Stomach (tissue), 9 donors: ENCODE results near the gene COL23A1. TPM values are rescaled to one million over a fixed set of nuclear protein-coding genes. Genes with fewer than 3 reads are reported as not detected.

Experiments used
- DNase-seq, 2 donors: peaks; one replicate each; pipeline versions ENCODE4 v3.0.0 to v3.0.0-alpha.2; 2013 to 2019
- H3K27ac ChIP-seq, 5 donors: fragments of 200-600 bp in 4 of 5; sonication (generic) in 4 of 5; one replicate each; pipeline ENCODE4 v1.5.1; 2013 to 2019; ENCODE audit warnings: mild to moderate bottlenecking in 1 of 5, moderate library complexity in 1 of 5
- H3K27me3 ChIP-seq, 3 donors: fragments of 200-600 bp; sonication (generic); one replicate each; pipeline ENCODE4 v1.5.1; 2017 to 2019; ENCODE audit warnings: mixed run types in 1 of 3
- H3K36me3 ChIP-seq, 4 donors: fragments of 200-600 bp; sonication (generic); 1 replicate in 3 of 4; 2 replicates in 1 of 4; pipeline ENCODE4 v1.5.1; 2016 to 2019
- H3K4me1 ChIP-seq, 4 donors: fragments of 200-600 bp; sonication (generic); one replicate each; pipeline ENCODE4 v1.5.1; 2016 to 2019
- H3K4me3 ChIP-seq, 4 donors: fragments of 200-600 bp; sonication (generic) in 3 of 4; one replicate each; pipeline ENCODE4 v1.5.1; 2016 to 2019; ENCODE audit warnings: mild to moderate bottlenecking in 1 of 4
- H3K9me3 ChIP-seq, 4 donors: fragments of 200-600 bp; sonication (generic); one replicate each; pipeline ENCODE4 v1.5.1; 2016 to 2019
- CTCF ChIP-seq, 7 experiments: fragments of 450-650 bp in 4 of 7; fragments of 200-600 bp in 3 of 7; sonication (generic) in 3 of 7; IDR thresholded peaks; one replicate each; pipeline ENCODE4 v1.5.1; 2016 to 2019; ENCODE audit warnings: antibody characterized with exemption in 7 of 7, control low read depth in 2 of 7, mild to moderate bottlenecking in 1 of 7
- EP300 ChIP-seq: sonication (generic); formaldehyde crosslinking; IDR thresholded peaks from one replicate; pipeline ENCODE4 v1.6.1; 2017; ENCODE audit warnings: antibody characterized with exemption
- POLR2A ChIP-seq, 4 donors: fragments of 450-650 bp; IDR thresholded peaks; one replicate each; pipeline ENCODE4 v1.6.1; 2016; ENCODE audit warnings: antibody characterized with exemption in 4 of 4, control low read depth in 2 of 4, mild to moderate bottlenecking in 1 of 4, moderate library complexity in 1 of 4
- POLR2AphosphoS5 ChIP-seq, 3 donors: sonication (generic); formaldehyde crosslinking; IDR thresholded peaks; one replicate each; pipeline ENCODE4 v1.6.1; 2016; ENCODE audit warnings: antibody characterized with exemption in 3 of 3
- WGBS, 5 donors: extraction: QIAGEN DNeasy Blood & Tissue Kit in 3 of 5; methylation state at CpG; one replicate each; pipeline versions ENCODE4 v1.1.5 to v1.1.7; 2013 to 2018; 5-methylcytosine and 5-hydroxymethylcytosine counted together
- intact Hi-C: fragments of 100-400 bp; cut with DNase I; formaldehyde crosslinking; loops from one replicate; pipeline ENCODE4 v1.15.1; 2023; ENCODE audit warnings: low total_unique reads
- polyA plus RNA-seq, 3 donors: library from polyadenylated mRNA; stranded (reverse); fragments of 200-250 nt; gene quantifications; one replicate each; pipeline ENCODE4 v1.2.3, GENCODE V29; 2013
- total RNA-seq, 5 donors: library from RNA; depleted of rRNA; stranded (reverse); fragments of >200 nt; gene quantifications; one replicate each; pipeline versions ENCODE4 v1.1.0 to v1.2.3, GENCODE V29; 2014 to 2016
- donor health status: healthy with polysubstance abuse.
- donor health status: Bipolar disorder and iron deficiency.
- donor health status: healthy.

The COL23A1 gene
- total and polyA plus RNA-seq, 8 donors: under 0.01 to 7.0 (median 1.4) TPM

GRCh38 chr5:178232920-178233429 is 357.2 kb downstream of the COL23A1 start:
- Histone ChIP-seq H3K4me1 (peaks cover 11 to 76% (median 49%) of the 10 kb centered on the region in 4 donors), H3K9me3 (no peaks in the 10 kb centered on the region)

GRCh38 chr5:178232124-178232919 is 357.9 kb downstream of the COL23A1 start, which contains the start of gene PHYKPL:
PHYKPL (minus strand) TSS chr5:178232802; CDS start chr5:178232550, 252 bp downstream.
- Histone ChIP-seq H3K4me3 (peak within 1 kb of the TSS; percentile 77 to 94 (median 90)), H3K4me1 (peaks cover 11 to 72% (median 49%) of the 10 kb centered on the region in 4 donors), H3K27ac (peak within 1 kb of the TSS; percentile 93 to 98 (median 98)), H3K27me3 (no peaks in the 10 kb centered on the region), H3K36me3 (peaks cover 27 to 41% (median 33%) of the 10 kb centered on the region in 4 donors), H3K9me3 (no peaks in the 10 kb centered on the region)
- 0 to 1% (median 1%) methylated on average over 9 to 102 of the region's 102 CpGs for WGBS, 5 donors
- TF ChIP-seq EP300: no peak
- TF ChIP-seq POLR2A (IDR thresholded peaks at IDR 0.05): no peak
- no peak for TF ChIP-seq CTCF (IDR thresholded peaks at IDR 0.05)
- peak in 2 of 3 donors; percentile 56 to 84 for TF ChIP-seq POLR2AphosphoS5 (IDR thresholded peaks at IDR 0.05)
- DNase-seq: peak; percentile 73 to 90
- intact Hi-C loops: no loop called here

More at GRCh38 chr5:178232920-178233429, 357.2 kb downstream of the COL23A1 start:
- TF ChIP-seq POLR2A (IDR thresholded peaks at IDR 0.05) (no peak), POLR2AphosphoS5 (IDR thresholded peaks at IDR 0.05) (no peak), EP300 (no peak), CTCF (IDR thresholded peaks at IDR 0.05) (no peak)
- peak overlapping the region; percentile 77 to 94 (median 90) for H3K4me3 ChIP-seq
- WGBS, 5 donors: 73 to 78% (median 73%) methylated on average over 8 to 11 of the region's 11 CpGs
- intact Hi-C loops: no loop called here
- DNase-seq: no peak
- peaks cover 21 to 35% (median 26%) of the 10 kb centered on the region in 4 donors for H3K36me3 ChIP-seq
- H3K27me3 ChIP-seq: no peaks in the 10 kb centered on the region
- peak overlapping the region; percentile 93 to 98 (median 98) for H3K27ac ChIP-seq

GRCh38 chr5:178231539-178232123 is 358.6 kb downstream of the COL23A1 start:
- 11 to 32% (median 14%) methylated on average over 7 to 21 of the region's 21 CpGs for whole genome bisulfite sequencing, 5 donors
- TF ChIP-seq POLR2A (IDR thresholded peaks at IDR 0.05): no peak
- no peak for TF ChIP-seq POLR2AphosphoS5 (IDR thresholded peaks at IDR 0.05)
- no peak for TF ChIP-seq EP300
- no peak for TF ChIP-seq CTCF (IDR thresholded peaks at IDR 0.05)
- DNase-seq: no peak
- H3K4me3 ChIP-seq: peak overlapping the region; percentile 77 to 94 (median 90)
- peak overlapping the region; percentile 93 to 98 (median 98) for H3K27ac ChIP-seq
- peaks cover 33 to 48% (median 40%) of the 10 kb centered on the region in 4 donors for H3K36me3 ChIP-seq
- H3K4me1 ChIP-seq: peaks cover 11 to 69% (median 46%) of the 10 kb centered on the region in 4 donors
- H3K9me3 ChIP-seq: no peaks in the 10 kb centered on the region
- H3K27me3 ChIP-seq: no peaks in the 10 kb centered on the region
- intact Hi-C loops: no loop called here

GRCh38 chr5:178230879-178231538 is 359.2 kb downstream of the COL23A1 start:
- H3K4me1 ChIP-seq: peaks cover 11 to 69% (median 40%) of the 10 kb centered on the region in 4 donors
- intact Hi-C loops: no loop called here
- no peaks in the 10 kb centered on the region for H3K9me3 ChIP-seq
- TF ChIP-seq POLR2A (IDR thresholded peaks at IDR 0.05) (no peak), EP300 (no peak), POLR2AphosphoS5 (IDR thresholded peaks at IDR 0.05) (no peak), CTCF (IDR thresholded peaks at IDR 0.05) (no peak)
- H3K27me3 ChIP-seq: no peaks in the 10 kb centered on the region
- peak overlapping the region; percentile 77 to 94 (median 90) for H3K4me3 ChIP-seq
- 50 to 60% (median 57%) methylated on average over 7 to 9 of the region's 9 CpGs for WGBS, 5 donors
- H3K27ac ChIP-seq: peak overlapping the region in 4 of 5 donors; percentile 98
- H3K36me3 ChIP-seq: peaks cover 33 to 54% (median 45%) of the 10 kb centered on the region in 4 donors
- DNase-seq: no peak
